ENCODE data around the gene TBCE. TPM values are rescaled to one million over a fixed set of nuclear protein-coding genes. Genes with fewer than 3 reads are reported as not detected.
"Not testable (repeated sequence)": the region's sequence is repeated elsewhere in the genome, so short reads cannot be mapped to it uniquely, and the experiment has no call there.

The TBCE gene
- total RNA-seq, 4 donors from 2014 or later: 16.8 to 59.1 (median 23.9) TPM

DNA sequence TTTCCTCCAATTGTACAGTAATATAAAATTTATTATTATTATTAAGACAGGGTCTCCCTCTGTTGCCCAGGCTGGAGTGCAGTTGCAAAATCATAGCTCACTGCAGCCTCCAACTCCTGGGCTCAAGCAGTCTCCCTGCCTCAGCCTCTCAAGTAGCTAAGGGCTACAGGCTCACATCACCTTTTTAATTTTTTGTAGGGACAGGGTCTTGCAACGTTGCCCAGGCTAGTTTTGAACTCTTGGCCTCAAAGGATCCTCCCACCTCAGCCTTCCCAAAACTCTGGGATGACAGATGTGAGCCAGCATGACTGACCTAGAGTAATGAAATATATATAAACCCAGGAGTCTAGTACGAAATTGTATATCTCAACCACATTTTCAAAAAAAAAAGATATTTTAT is 87.9 kb downstream of the TBCE start:
- H3K4me1 ChIP-seq: no peaks in the 10 kb centered on the region
- intact Hi-C loops (cut with DNase I; ENCODE audit: low total_unique reads): no loop called here
- no peak overlapping the region for H3K27ac ChIP-seq
- H3K27me3 ChIP-seq: no peaks in the 10 kb centered on the region
- H3K4me3 ChIP-seq: no peak overlapping the region
- TF ChIP-seq, protein P1, sequence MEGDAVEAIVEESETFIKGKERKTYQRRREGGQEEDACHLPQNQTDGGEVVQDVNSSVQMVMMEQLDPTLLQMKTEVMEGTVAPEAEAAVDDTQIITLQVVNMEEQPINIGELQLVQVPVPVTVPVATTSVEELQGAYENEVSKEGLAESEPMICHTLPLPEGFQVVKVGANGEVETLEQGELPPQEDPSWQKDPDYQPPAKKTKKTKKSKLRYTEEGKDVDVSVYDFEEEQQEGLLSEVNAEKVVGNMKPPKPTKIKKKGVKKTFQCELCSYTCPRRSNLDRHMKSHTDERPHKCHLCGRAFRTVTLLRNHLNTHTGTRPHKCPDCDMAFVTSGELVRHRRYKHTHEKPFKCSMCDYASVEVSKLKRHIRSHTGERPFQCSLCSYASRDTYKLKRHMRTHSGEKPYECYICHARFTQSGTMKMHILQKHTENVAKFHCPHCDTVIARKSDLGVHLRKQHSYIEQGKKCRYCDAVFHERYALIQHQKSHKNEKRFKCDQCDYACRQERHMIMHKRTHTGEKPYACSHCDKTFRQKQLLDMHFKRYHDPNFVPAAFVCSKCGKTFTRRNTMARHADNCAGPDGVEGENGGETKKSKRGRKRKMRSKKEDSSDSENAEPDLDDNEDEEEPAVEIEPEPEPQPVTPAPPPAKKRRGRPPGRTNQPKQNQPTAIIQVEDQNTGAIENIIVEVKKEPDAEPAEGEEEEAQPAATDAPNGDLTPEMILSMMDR (IDR thresholded peaks at IDR 0.05): no peak
- no peak for TF ChIP-seq POLR2A (IDR thresholded peaks at IDR 0.05)
- TF ChIP-seq POLR2AphosphoS5 (IDR thresholded peaks at IDR 0.05): no peak
- 67 to 78% methylated on average over 1 to 2 of the region's 2 CpGs for WGBS, 2 donors (ENCODE audit: low coverage in 1 of 2)
- DNase-seq: no peak
- H3K36me3 ChIP-seq: peaks cover 0 to 19% (median 8%) of the 10 kb centered on the region in 4 donors
- no peaks in the 10 kb centered on the region for H3K9me3 ChIP-seq
- in situ Hi-C loops (cut with MboI; ENCODE audit: low pct_ligation_motif_present in 1 of 4, low pct_unique_long_range_greater_than_20kb in 1 of 4, low sequenced_read_pairs in 3 of 4): loop anchor here in 1 of 4 donors (25.0 kb wide), 1 partner anchor 993 kb away; no protein-coding TSS in a partner anchor

DNA sequence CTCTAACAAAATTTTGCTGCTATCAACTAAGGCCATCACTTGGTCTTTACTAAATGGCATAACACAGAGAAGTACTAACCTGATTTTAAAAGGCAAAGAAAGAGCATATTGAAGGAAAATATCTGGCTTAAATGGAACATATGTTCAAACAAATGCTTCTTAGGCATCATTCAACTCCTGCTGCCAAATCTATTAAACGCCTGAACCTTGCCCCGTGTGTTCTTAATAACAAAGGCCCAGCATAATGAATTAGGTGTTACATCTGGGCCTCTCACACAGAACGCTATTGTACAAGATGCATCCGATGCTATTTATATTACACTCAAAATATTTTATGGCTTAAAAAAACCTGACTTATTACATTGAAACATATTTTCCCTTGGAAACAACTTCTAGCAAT is 88.6 kb downstream of the TBCE start:
- no peak for DNase-seq
- H3K4me3 ChIP-seq: no peak overlapping the region
- no peak for TF ChIP-seq POLR2AphosphoS5 (IDR thresholded peaks at IDR 0.05)
- no peak for TF ChIP-seq POLR2A (IDR thresholded peaks at IDR 0.05)
- TF ChIP-seq EP300 (IDR thresholded peaks at IDR 0.05; ENCODE audit: low read depth): no peak
- TF ChIP-seq, protein P1 (IDR thresholded peaks at IDR 0.05): no peak
- no peaks in the 10 kb centered on the region for H3K4me1 ChIP-seq
- 73 to 75% methylated on average over 4 of the region's 4 CpGs for WGBS, 2 donors (ENCODE audit: low coverage in 1 of 2)
- H3K27ac ChIP-seq: no peak overlapping the region
- intact Hi-C loops (cut with DNase I; ENCODE audit: low total_unique reads): no loop called here
- in situ Hi-C loops (cut with MboI; ENCODE audit: low pct_ligation_motif_present in 1 of 4, low pct_unique_long_range_greater_than_20kb in 1 of 4, low sequenced_read_pairs in 3 of 4): loop anchor here in 1 of 4 donors (25.0 kb wide), 1 partner anchor 994 kb away; no protein-coding TSS in a partner anchor
- no peaks in the 10 kb centered on the region for H3K9me3 ChIP-seq
- H3K36me3 ChIP-seq: peaks cover 0 to 12% (median 5%) of the 10 kb centered on the region in 4 donors
- no peaks in the 10 kb centered on the region for H3K27me3 ChIP-seq

DNA sequence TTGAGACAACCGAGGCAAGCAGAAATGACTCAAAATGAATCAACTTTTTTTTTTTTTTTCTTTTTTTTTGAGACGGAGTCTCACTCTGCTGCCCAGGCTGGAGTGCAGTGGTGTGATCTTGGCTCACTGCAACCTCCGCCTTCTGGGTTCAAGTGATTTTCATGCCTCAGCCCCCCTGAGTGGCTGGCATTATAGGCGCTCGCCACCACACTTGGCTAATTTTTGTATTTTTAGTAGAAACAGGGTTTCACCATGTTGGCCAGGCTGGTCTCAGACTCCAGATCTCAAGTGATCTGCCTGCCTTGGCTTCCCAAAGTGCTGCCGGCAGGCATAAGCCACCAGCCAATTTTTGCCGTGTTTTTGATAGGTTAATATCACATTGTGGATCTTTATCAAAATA is 90.6 kb downstream of the TBCE start:
- DNase-seq; H3K36me3 ChIP-seq; H3K9me3 ChIP-seq; H3K4me3 ChIP-seq; intact Hi-C loops (cut with DNase I; ENCODE audit: low total_unique reads); H3K27me3 ChIP-seq; H3K27ac ChIP-seq; H3K4me1 ChIP-seq: not testable (repeated sequence)
- in situ Hi-C loops (cut with MboI; ENCODE audit: low pct_ligation_motif_present in 1 of 4, low pct_unique_long_range_greater_than_20kb in 1 of 4, low sequenced_read_pairs in 3 of 4): loop anchor here in 1 of 4 donors (25.0 kb wide), 1 partner anchor 996 kb away; no protein-coding TSS in a partner anchor
- 90 to 93% methylated on average over 2 to 7 of the region's 7 CpGs for WGBS, 2 donors (ENCODE audit: low coverage in 1 of 2)

DNA sequence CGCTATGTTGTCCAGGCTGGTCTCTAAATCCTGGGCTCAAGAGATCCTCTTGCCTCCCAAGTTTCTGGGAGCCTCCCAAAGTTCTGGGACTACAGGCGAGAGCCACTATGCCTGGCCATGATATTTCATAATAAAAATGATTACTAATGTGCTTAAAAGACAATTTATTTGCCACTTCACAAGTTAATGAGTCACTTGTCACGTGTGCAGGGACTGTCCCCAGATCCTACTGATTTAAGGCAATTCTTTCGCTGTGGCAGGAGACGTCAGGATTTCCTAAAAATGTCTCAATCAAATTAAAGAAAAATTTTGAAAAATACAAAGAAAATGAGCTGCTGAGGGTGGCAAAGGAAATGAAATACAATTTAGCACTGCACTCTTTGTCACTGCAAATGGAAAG is 93.5 kb downstream of the TBCE start:
- H3K36me3 ChIP-seq: peaks cover 0 to 10% (median 0%) of the 10 kb centered on the region in 4 donors
- TF ChIP-seq EP300 (IDR thresholded peaks at IDR 0.05; ENCODE audit: low read depth): no peak
- TF ChIP-seq POLR2A (IDR thresholded peaks at IDR 0.05): no peak
- TF ChIP-seq, protein P1 (IDR thresholded peaks at IDR 0.05): no peak
- no peak for TF ChIP-seq POLR2AphosphoS5 (IDR thresholded peaks at IDR 0.05)
- H3K27me3 ChIP-seq: no peaks in the 10 kb centered on the region
- H3K27ac ChIP-seq: no peak overlapping the region
- no peak overlapping the region for H3K4me3 ChIP-seq
- intact Hi-C loops (cut with DNase I; ENCODE audit: low total_unique reads) (no loop called here), in situ Hi-C loops (cut with MboI; ENCODE audit: low pct_ligation_motif_present in 1 of 4, low pct_unique_long_range_greater_than_20kb in 1 of 4, low sequenced_read_pairs in 3 of 4) (loop anchor here in 1 of 4 donors (25.0 kb wide), 1 partner anchor 998 kb away; no protein-coding TSS in a partner anchor)
- H3K9me3 ChIP-seq: no peaks in the 10 kb centered on the region
- DNase-seq: no peak
- no peaks in the 10 kb centered on the region for H3K4me1 ChIP-seq
- 88 to 93% methylated on average over 5 of the region's 5 CpGs for WGBS, 2 donors (ENCODE audit: low coverage in 1 of 2)

DNA sequence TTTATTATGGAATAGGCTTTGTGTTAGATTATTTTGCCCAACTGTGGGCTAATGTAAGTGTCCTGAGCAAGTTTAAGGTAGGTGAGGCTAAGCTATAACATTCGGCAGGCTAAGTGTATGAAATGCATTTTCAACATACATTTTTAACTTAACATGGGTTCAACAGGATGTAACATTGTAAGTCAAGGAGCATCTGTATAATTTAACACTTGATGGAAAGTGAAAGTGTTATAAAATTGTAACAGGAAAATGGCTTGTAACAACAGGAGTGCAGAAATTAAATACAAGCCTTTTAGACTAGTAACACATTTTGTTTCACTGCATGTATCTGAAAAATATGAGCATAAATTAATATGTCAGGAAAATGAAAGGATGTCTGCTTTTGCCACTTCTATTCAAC is 94.7 kb downstream of the TBCE start:
- DNase-seq: no peak
- Histone ChIP-seq H3K36me3 (peaks cover 0 to 10% (median 0%) of the 10 kb centered on the region in 4 donors), H3K27me3 (no peaks in the 10 kb centered on the region), H3K27ac (no peak overlapping the region), H3K4me3 (no peak overlapping the region), H3K9me3 (no peaks in the 10 kb centered on the region), H3K4me1 (no peaks in the 10 kb centered on the region)
- in situ Hi-C loops (cut with MboI; ENCODE audit: low pct_ligation_motif_present in 1 of 4, low pct_unique_long_range_greater_than_20kb in 1 of 4, low sequenced_read_pairs in 3 of 4) (loop anchor here in 1 of 4 donors (25.0 kb wide), 1 partner anchor 1000 kb away; no protein-coding TSS in a partner anchor), intact Hi-C loops (cut with DNase I; ENCODE audit: low total_unique reads) (no loop called here)
- TF ChIP-seq, protein P1 (IDR thresholded peaks at IDR 0.05): no peak
- TF ChIP-seq POLR2A (IDR thresholded peaks at IDR 0.05): no peak
- no peak for TF ChIP-seq EP300 (IDR thresholded peaks at IDR 0.05; ENCODE audit: low read depth)
- no peak for TF ChIP-seq POLR2AphosphoS5 (IDR thresholded peaks at IDR 0.05)
- WGBS, 2 donors (ENCODE audit: low coverage in 1 of 2): 78 to 80% methylated on average over 1 of the region's 1 CpG

DNA sequence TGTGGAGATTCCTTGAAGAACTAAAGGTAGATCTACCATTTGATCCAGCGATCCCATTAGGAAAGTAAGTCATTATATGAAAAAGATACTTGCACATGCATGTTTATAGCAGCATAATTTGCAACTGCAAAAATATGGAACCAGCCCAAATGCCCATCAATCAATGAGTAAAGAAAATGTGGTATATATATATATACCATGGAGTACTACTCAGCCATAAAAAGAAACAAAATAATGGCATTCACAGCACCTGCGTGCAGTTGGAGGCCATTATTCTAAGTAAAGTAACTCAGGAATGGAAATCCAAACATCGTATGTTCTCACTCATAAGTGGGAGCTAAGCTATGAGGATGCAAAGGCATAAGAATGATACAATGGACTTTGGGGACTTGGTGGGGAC is 95.6 kb downstream of the TBCE start:
- in situ Hi-C loops (cut with MboI; ENCODE audit: low pct_ligation_motif_present in 1 of 4, low pct_unique_long_range_greater_than_20kb in 1 of 4, low sequenced_read_pairs in 3 of 4): loop anchor here in 1 of 4 donors (25.0 kb wide), 1 partner anchor 1001 kb away; no protein-coding TSS in a partner anchor

More for the DNA sequence above, 95.6 kb downstream of the TBCE start:
- WGBS, 2 donors (ENCODE audit: low coverage in 1 of 2): 81 to 96% methylated on average over 3 of the region's 3 CpGs
- H3K9me3 ChIP-seq; H3K4me1 ChIP-seq; H3K27ac ChIP-seq; H3K4me3 ChIP-seq; H3K27me3 ChIP-seq; intact Hi-C loops (cut with DNase I; ENCODE audit: low total_unique reads); H3K36me3 ChIP-seq; DNase-seq: not testable (repeated sequence)
